OCI-LY7 (cell line): ENCODE results near the gene STAT1. TPM values are rescaled to one million over a fixed set of nuclear protein-coding genes. Genes with fewer than 3 reads are reported as not detected.
"Not testable (repeated sequence)": the region's sequence is repeated elsewhere in the genome, so short reads cannot be mapped to it uniquely, and the experiment has no call there.

Source experiments
- BruUV-seq: library from RNA; stranded (reverse); fragments of 400-500 nt; replicated peaks from 2 replicates; lab custom pipeline; 2021; lab: Mats Ljungman, UMichigan
- CTCF ChIA-PET: fragments of 300-600 bp; sonication (Branson Sonifier 250); formaldehyde crosslinking; loops from one replicate; lab custom pipeline; 2022; ENCODE audit warnings: antibody characterized with exemption; ENCODE audit not compliant: unreplicated experiment; lab: Charles Lee
- POLR2A ChIA-PET: fragments of 300-600 bp; sonication (Branson Sonifier 250); formaldehyde crosslinking; loops from one replicate; lab custom pipeline; 2022; ENCODE audit warnings: antibody characterized with exemption; lab: Charles Lee
- DNase-seq: peaks from one replicate; pipeline ENCODE4 v3.0.0-alpha.2; 2015; ENCODE audit warnings: low spot score
- H2AFZ ChIP-seq: fragments of 200-600 bp; sonication (generic), shearing (Covaris generic); 2 replicates; pipeline ENCODE4 v1.6.1; 2014; ENCODE audit warnings: mild to moderate bottlenecking, antibody characterized with exemption, low read length, moderate library complexity
- H3K27ac ChIP-seq: fragments of 200-600 bp; sonication (generic); 2 replicates; pipeline ENCODE4 v1.5.1; 2014; ENCODE audit warnings: mixed run types, low read depth, mild to moderate bottlenecking, moderate library complexity, low read length, inconsistent platforms; ENCODE audit not compliant: poor library complexity, severe bottlenecking
- H3K36me3 ChIP-seq: fragments of 200-600 bp; sonication (generic); 2 replicates; pipeline ENCODE4 v1.6.1; 2014; ENCODE audit warnings: mild to moderate bottlenecking, antibody characterized with exemption, low read length, moderate library complexity, mixed read lengths; ENCODE audit not compliant: insufficient read depth
- H3K4me1 ChIP-seq: fragments of 200-600 bp; sonication (generic); 2 replicates; pipeline ENCODE4 v1.5.1; 2014; ENCODE audit warnings: mild to moderate bottlenecking, low read length; ENCODE audit not compliant: insufficient read depth, poor library complexity, severe bottlenecking
- H3K4me2 ChIP-seq: fragments of 200-600 bp; sonication (generic); 2 replicates; pipeline ENCODE4 v1.6.1; 2014; ENCODE audit warnings: mild to moderate bottlenecking, low read length
- H3K4me3 ChIP-seq: fragments of 200-600 bp; sonication (generic); 2 replicates; pipeline ENCODE4 v1.5.1; 2014; ENCODE audit warnings: mild to moderate bottlenecking, low read depth, low read length; ENCODE audit not compliant: poor library complexity, severe bottlenecking
- H3K79me2 ChIP-seq: fragments of 200-600 bp; sonication (generic); 2 replicates; pipeline ENCODE4 v1.6.1; 2016; ENCODE audit warnings: low read depth, mild to moderate bottlenecking, low read length, moderate library complexity, mixed read lengths; ENCODE audit not compliant: insufficient read depth
- H3K9me2 ChIP-seq: fragments of 200-600 bp; sonication (generic); 2 replicates; pipeline ENCODE4 v1.6.1; 2016; ENCODE audit warnings: mild to moderate bottlenecking, low read length, mixed read lengths; ENCODE audit not compliant: insufficient read depth
- H3K9me3 ChIP-seq: fragments of 200-600 bp; sonication (generic); 2 replicates; pipeline ENCODE4 v1.6.1; 2014; ENCODE audit warnings: mild to moderate bottlenecking, mixed run types, low read length, mixed read lengths
- H4K20me1 ChIP-seq: fragments of 200-600 bp; sonication (generic); 2 replicates; pipeline ENCODE4 v1.6.1; 2014; ENCODE audit warnings: mild to moderate bottlenecking, antibody characterized with exemption, low read length, moderate library complexity, mixed read lengths; ENCODE audit not compliant: insufficient read depth
- EZH2phosphoT487 ChIP-seq: fragments of 200-600 bp; sonication (generic); IDR thresholded peaks from 2 replicates; pipeline ENCODE4 v1.6.1; 2018; ENCODE audit warnings: low read depth, borderline replicate concordance, mild to moderate bottlenecking, mixed run types, antibody characterized with exemption, low read length, moderate library complexity, mixed read lengths
- intact Hi-C: fragments of 100-400 bp; cut with micrococcal nuclease; formaldehyde crosslinking; loops from one replicate; pipeline ENCODE4 v1.10.0; 2022; ENCODE audit not compliant: unreplicated experiment
- total RNA-seq, 2 experiments: library from RNA; depleted of rRNA in 1 of 2; stranded (reverse); fragments of >200 nt in 1 of 2; shearing (Covaris generic) in 1 of 2; gene quantifications; 2 replicates each; pipeline ENCODE4 v1.2.3, GENCODE V29; 2014 to 2022
- TF ChIP-seq, protein P1 (sequence below): fragments of 200-600 bp; sonication (generic); conservative IDR thresholded peaks from 2 replicates; pipeline ENCODE4 v1.5.1; 2014; ENCODE audit warnings: mild to moderate bottlenecking, antibody characterized with exemption, low read length, moderate library complexity, mixed read lengths

STAT1 gene
- total RNA-seq, 2 experiments from 2014 or later, result 23.0 to 23.1 TPM

DNA sequence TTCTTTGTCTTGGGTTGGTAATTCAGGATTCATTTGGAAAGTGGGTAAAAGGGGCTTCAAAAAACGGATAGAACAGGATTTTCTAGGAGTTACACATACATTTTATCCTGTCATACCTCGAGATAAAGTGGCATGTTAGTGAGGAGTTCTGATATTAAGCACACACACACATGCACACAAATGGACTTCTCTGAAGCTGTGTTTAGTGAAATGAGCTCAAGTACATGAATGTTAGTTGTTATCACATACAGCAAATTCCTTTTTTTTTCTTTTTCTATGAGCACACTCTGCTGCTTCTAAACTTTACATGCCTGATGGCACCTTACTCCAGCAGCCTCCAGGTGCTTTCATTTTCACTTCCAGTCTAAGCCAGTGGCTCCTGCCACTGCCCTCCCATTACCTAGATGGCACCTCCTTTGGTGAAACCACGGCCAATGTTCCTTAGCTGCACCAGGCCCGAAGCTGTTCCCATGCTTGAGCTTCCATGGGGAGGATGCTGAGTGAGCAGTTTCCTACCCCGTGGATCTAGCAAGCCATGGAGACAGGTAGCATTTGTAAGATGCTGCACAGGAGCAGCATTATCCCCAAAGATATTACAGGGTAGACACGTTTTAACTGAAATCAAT is 49.7 kb downstream of the STAT1 start:
- no TSS peak for BruUV-seq
- no peak overlapping the region for H2AFZ ChIP-seq
- intact Hi-C loops, result no loop called here
- H3K4me1 ChIP-seq, result no peaks in the 10 kb centered on the region
- H3K4me3 ChIP-seq, result no peak overlapping the region
- DNase-seq, result no peak
- POLR2A ChIA-PET, result interaction anchor here (0.5 to 1.0 kb wide), 5 partner anchors 12 to 218 kb away, joined by 3 to 4 read pairs (median 4); no protein-coding TSS in a partner anchor
- H3K79me2 ChIP-seq, result no peaks in the 10 kb centered on the region
- peaks cover 47% of the 10 kb centered on the region for H3K36me3 ChIP-seq
- TF ChIP-seq, protein P1, sequence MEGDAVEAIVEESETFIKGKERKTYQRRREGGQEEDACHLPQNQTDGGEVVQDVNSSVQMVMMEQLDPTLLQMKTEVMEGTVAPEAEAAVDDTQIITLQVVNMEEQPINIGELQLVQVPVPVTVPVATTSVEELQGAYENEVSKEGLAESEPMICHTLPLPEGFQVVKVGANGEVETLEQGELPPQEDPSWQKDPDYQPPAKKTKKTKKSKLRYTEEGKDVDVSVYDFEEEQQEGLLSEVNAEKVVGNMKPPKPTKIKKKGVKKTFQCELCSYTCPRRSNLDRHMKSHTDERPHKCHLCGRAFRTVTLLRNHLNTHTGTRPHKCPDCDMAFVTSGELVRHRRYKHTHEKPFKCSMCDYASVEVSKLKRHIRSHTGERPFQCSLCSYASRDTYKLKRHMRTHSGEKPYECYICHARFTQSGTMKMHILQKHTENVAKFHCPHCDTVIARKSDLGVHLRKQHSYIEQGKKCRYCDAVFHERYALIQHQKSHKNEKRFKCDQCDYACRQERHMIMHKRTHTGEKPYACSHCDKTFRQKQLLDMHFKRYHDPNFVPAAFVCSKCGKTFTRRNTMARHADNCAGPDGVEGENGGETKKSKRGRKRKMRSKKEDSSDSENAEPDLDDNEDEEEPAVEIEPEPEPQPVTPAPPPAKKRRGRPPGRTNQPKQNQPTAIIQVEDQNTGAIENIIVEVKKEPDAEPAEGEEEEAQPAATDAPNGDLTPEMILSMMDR, result no peak
- TF ChIP-seq EZH2phosphoT487, result no peak
- H3K9me2 ChIP-seq, result no peaks in the 10 kb centered on the region
- H4K20me1 ChIP-seq, result 0 out of 2 replicates have a peak, but pooled peaks cover 4% of the 10 kb centered on the region
- no peak overlapping the region for H3K4me2 ChIP-seq
- H3K9me3 ChIP-seq, result no peaks in the 10 kb centered on the region
- H3K27ac ChIP-seq, result no peak overlapping the region
- CTCF ChIA-PET, result no interaction called here

DNA sequence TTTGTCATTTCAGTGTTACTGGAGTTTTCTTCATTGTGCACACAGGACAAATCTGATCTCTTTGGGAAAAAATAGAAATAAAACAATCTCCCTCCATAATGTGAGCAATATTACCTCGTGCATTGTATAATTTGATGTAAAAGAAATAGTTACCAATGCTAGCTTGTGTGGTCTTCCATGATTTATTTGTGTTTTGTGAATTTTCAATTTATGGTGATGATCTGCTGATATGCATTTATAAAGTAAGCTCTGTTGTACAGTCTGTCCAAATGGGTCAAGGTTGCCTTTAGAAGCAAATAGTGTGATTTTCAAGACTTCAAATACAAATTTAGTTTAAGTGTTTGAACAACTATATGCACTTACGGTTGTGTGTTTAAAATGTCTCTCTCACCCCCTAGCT is 50.9 kb downstream of the STAT1 start:
- POLR2A ChIA-PET, result interaction anchor here (0.7 to 1.2 kb wide), 4 partner anchors 13 to 30 kb away, joined by 3 to 4 read pairs (median 4); no protein-coding TSS in a partner anchor
- peaks cover 37% of the 10 kb centered on the region for H3K36me3 ChIP-seq
- DNase-seq, result no peak
- H3K4me1 ChIP-seq, result no peaks in the 10 kb centered on the region
- CTCF ChIA-PET, result no interaction called here
- intact Hi-C loops, result no loop called here
- H3K4me3 ChIP-seq, result no peak overlapping the region
- TSS peak; percentile 43 for BruUV-seq
- no peaks in the 10 kb centered on the region for H3K9me3 ChIP-seq
- H4K20me1 ChIP-seq, result 0 out of 2 replicates have a peak, but pooled peaks cover 4% of the 10 kb centered on the region
- no peak overlapping the region for H3K4me2 ChIP-seq
- H3K79me2 ChIP-seq, result no peaks in the 10 kb centered on the region
- no peaks in the 10 kb centered on the region for H3K9me2 ChIP-seq
- no peak overlapping the region for H3K27ac ChIP-seq
- TF ChIP-seq EZH2phosphoT487, result no peak
- TF ChIP-seq, protein P1, result no peak
- no peak overlapping the region for H2AFZ ChIP-seq

DNA sequence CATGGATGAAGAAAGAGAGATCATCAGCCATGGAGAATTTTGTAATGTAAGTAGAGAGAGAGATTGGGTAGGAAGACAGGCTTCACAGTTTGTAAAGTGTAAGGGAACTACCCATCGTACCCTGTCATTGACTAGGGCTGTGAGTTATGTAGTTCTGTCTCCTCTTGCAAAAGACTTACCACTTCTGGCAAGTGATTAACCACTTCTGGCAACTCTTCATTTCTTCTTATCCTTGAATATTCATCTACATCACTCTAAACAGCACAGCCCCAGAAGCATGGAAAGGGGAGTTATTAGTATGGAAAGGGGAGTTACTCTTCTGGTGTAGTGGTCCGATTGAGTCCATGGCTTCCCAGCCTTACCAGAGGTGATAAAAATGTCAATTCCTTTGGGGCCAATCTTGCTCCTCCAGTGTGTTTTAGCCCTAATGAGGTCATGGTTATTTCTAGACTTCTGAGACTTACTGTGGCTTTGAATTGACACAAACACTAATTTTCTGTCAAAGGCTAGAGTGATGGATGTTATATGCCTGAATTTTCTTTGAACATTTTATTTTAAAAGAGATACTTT is 52.0 kb downstream of the STAT1 start:
- H2AFZ ChIP-seq, result no peak overlapping the region
- no peaks in the 10 kb centered on the region for H3K9me2 ChIP-seq
- ChIA-PET CTCF (no interaction called here), POLR2A (no interaction called here)
- no peaks in the 10 kb centered on the region for H3K9me3 ChIP-seq
- no TSS peak for BruUV-seq
- H3K36me3 ChIP-seq, result peaks cover 31% of the 10 kb centered on the region
- DNase-seq, result no peak
- H4K20me1 ChIP-seq, result no peaks in the 10 kb centered on the region
- no peak overlapping the region for H3K4me2 ChIP-seq
- no peaks in the 10 kb centered on the region for H3K4me1 ChIP-seq
- no peak overlapping the region for H3K4me3 ChIP-seq
- H3K27ac ChIP-seq, result no peak overlapping the region
- intact Hi-C loops, result no loop called here
- no peaks in the 10 kb centered on the region for H3K79me2 ChIP-seq
- TF ChIP-seq, protein P1, result no peak
- no peak for TF ChIP-seq EZH2phosphoT487

DNA sequence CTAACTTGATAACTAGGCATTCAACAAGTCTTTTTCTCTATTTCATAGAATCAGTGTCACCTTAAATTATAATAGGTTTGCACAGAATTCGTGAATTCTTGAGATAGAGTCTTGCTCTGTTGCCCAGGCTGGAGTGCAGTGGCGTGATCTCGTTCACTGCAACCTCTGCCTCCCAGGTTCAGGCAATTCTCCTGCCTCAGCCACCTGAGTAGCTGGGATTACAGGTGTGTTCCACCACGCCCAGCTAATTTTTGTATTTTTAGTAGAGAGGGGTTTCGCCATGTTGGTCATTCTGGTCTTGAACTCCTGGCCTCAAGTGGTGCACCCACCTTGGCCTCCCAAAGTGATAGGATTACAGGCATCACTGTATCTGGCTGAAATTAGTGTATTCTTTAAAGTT is 52.9 kb downstream of the STAT1 start:
- H3K79me2 ChIP-seq, BruUV-seq, H3K4me1 ChIP-seq, H3K9me2 ChIP-seq, DNase-seq, intact Hi-C loops, H3K9me3 ChIP-seq, CTCF ChIA-PET, H3K4me3 ChIP-seq, H3K4me2 ChIP-seq, H4K20me1 ChIP-seq, H2AFZ ChIP-seq, H3K27ac ChIP-seq: not testable (repeated sequence)
- H3K36me3 ChIP-seq, result peaks cover 31% of the 10 kb centered on the region
- POLR2A ChIA-PET, result interaction anchor here (0.6 to 1.1 kb wide), 3 partner anchors 15 to 312 kb away, joined by 3 to 4 read pairs (median 3); no protein-coding TSS in a partner anchor
